Measurements from ENCODE around the gene CDK5RAP1.
A peak's percentile ranks its signal among the peaks of the same experiment; 100 is the strongest.
"Not testable (repeated sequence)": the region's sequence is repeated elsewhere in the genome, so short reads cannot be mapped to it uniquely, and the experiment has no call there.

The CDK5RAP1 gene

GRCh38 chr20:33419140-33419974 lies 18.0 kb upstream of the CDK5RAP1 start:
- no peak for DNase-seq (ENCODE audit: low read depth in 2 of 2)

- no peak for DNase-seq (ENCODE audit: low read depth in 2 of 2)
Observed at GRCh38 chr20:33418033-33418432, 16.7 kb upstream of the CDK5RAP1 start.

- no peak for DNase-seq (ENCODE audit: low read depth in 2 of 2)
Observed at GRCh38 chr20:33415948-33416347, 14.6 kb upstream of the CDK5RAP1 start.

- no peak for DNase-seq (ENCODE audit: low read depth in 2 of 2)
Observed at GRCh38 chr20:33412484-33412838, 11.1 kb upstream of the CDK5RAP1 start.

GRCh38 chr20:33411711-33412483 lies 10.6 kb upstream of the CDK5RAP1 start:
- DNase-seq (ENCODE audit: low read depth in 2 of 2) = no peak

- no peak for DNase-seq (ENCODE audit: low read depth in 2 of 2)
Observed at GRCh38 chr20:33411242-33411641, 9.9 kb upstream of the CDK5RAP1 start.

- no peak for DNase-seq (ENCODE audit: low read depth in 2 of 2)
Observed at GRCh38 chr20:33410081-33410742, 8.9 kb upstream of the CDK5RAP1 start.

GRCh38 chr20:33408716-33409654 lies 7.7 kb upstream of the CDK5RAP1 start:
- no peak for DNase-seq (ENCODE audit: low read depth in 2 of 2)

GRCh38 chr20:33408313-33408712 lies 7.0 kb upstream of the CDK5RAP1 start:
- DNase-seq (ENCODE audit: low read depth in 2 of 2) = no peak

GRCh38 chr20:33407796-33408195 lies 6.5 kb upstream of the CDK5RAP1 start:
- DNase-seq (ENCODE audit: low read depth in 2 of 2) = no peak

- no peak for DNase-seq (ENCODE audit: low read depth in 2 of 2)
Observed at GRCh38 chr20:33407251-33407650, 5.9 kb upstream of the CDK5RAP1 start.

- no peak for DNase-seq (ENCODE audit: low read depth in 2 of 2)
Observed at GRCh38 chr20:33404281-33404680, 3.0 kb upstream of the CDK5RAP1 start.

GRCh38 chr20:33401921-33402369 lies 626 bp upstream of the CDK5RAP1 start:
- peak in 1 of 2 experiments; percentile 6 for DNase-seq (ENCODE audit: low read depth in 2 of 2)

GRCh38 chr20:33400812-33401183 lies 521 bp downstream of the CDK5RAP1 start:
- DNase-seq (ENCODE audit: low read depth in 2 of 2) = no peak

- no peak for DNase-seq (ENCODE audit: low read depth in 2 of 2)
Observed at GRCh38 chr20:33399924-33400323, 1.4 kb downstream of the CDK5RAP1 start.

GRCh38 chr20:33394718-33395117 lies 6.6 kb downstream of the CDK5RAP1 start:
- DNase-seq (ENCODE audit: low read depth in 2 of 2) = no peak

- DNase-seq (ENCODE audit: low read depth in 2 of 2) = no peak
Observed at GRCh38 chr20:33393609-33394008, 7.7 kb downstream of the CDK5RAP1 start.

GRCh38 chr20:33391722-33392415 lies 9.4 kb downstream of the CDK5RAP1 start:
- no peak for DNase-seq (ENCODE audit: low read depth in 2 of 2)

GRCh38 chr20:33389326-33389725 lies 12.0 kb downstream of the CDK5RAP1 start:
- not testable (repeated sequence) for DNase-seq (ENCODE audit: low read depth in 2 of 2)

GRCh38 chr20:33388268-33388667 lies 13.1 kb downstream of the CDK5RAP1 start:
- DNase-seq (ENCODE audit: low read depth in 2 of 2) = no peak

- DNase-seq (ENCODE audit: low read depth in 2 of 2) = no peak
Observed at GRCh38 chr20:33387177-33387576, 14.1 kb downstream of the CDK5RAP1 start.
